Measurements from ENCODE around the gene PLXNA3. TPM values are rescaled to one million over a fixed set of nuclear protein-coding genes. Genes with fewer than 3 reads are reported as not detected.

Gene PLXNA3
- polyA plus RNA-seq, 3 donors: 0.02 to 10.9 TPM; not detected in 1

DNA sequence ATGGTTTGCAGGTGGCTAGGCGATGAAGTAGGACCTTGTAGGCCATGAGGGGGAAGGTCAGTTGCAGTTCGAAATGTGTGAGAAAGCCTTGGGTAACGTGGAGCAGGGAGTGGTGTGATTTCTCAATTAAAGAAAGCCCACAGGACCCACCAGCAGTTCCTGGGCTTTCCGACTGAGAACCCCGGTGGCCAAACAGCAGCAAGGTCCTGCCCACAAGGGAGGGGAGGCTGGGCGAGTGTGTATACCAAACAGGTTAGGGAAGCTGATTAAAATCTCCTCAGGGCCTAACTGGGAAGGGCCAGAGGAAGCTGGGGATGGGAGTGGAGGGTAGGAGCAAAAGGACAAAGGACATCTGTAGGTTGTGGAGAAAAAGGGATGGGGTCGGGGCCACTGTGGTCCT lies 27.2 kb upstream of the PLXNA3 start:
- 0% methylated on average over 4 of the region's 7 CpGs for WGBS (ENCODE audit: insufficient coverage)
- peaks cover 45% of the 10 kb centered on the region for H3K4me1 Mint-ChIP-seq
- H3K79me2 ChIP-seq (ENCODE audit: insufficient read depth, low read length): peaks cover 43% of the 10 kb centered on the region
- H3K36me3 Mint-ChIP-seq: peaks cover 33 to 37% of the 10 kb centered on the region in 2 donors
- H3K4me3 ChIP-seq (replicated peaks in 1 of 3; ENCODE audit: low read depth in 2 of 3, low read length in 3 of 3): peak overlapping the region in 2 of 3 experiments; percentile 24 to 87
- no peaks in the 10 kb centered on the region for H3K9me3 ChIP-seq (replicated peaks in 1 of 2; ENCODE audit: control insufficient read depth in 1 of 2, insufficient read depth in 1 of 2, low read length in 2 of 2)
- H3K27ac Mint-ChIP-seq: peak overlapping the region; percentile 90 to 99 (median 95)
- no peak overlapping the region for H2AFZ ChIP-seq (ENCODE audit: insufficient read depth, low read depth, low read length, poor library complexity, severe bottlenecking)
- peak overlapping the region; percentile 82 for H3K4me2 ChIP-seq (replicated peaks; ENCODE audit: extremely low read depth, low read length, poor library complexity, severe bottlenecking)
- DNase-seq: peak; percentile 49 to 89 (median 60)
- H3K27me3 Mint-ChIP-seq (ENCODE audit: low read depth in 3 of 3): peaks cover 0 to 11% (median 2%) of the 10 kb centered on the region in 3 donors
- intact Hi-C loops (cut with micrococcal nuclease): no loop called here
- H3K27me3 ChIP-seq (ENCODE audit: control insufficient read depth in 2 of 2, insufficient read depth in 2 of 2, low read length in 2 of 2): no peaks in the 10 kb centered on the region
- peak overlapping the region; percentile 78 to 92 for H3K27ac ChIP-seq (ENCODE audit: low read depth in 1 of 2, low read length in 2 of 2)
- H4K20me1 ChIP-seq (ENCODE audit: insufficient read depth, low read length): no peaks in the 10 kb centered on the region
- TF ChIP-seq, protein P1, sequence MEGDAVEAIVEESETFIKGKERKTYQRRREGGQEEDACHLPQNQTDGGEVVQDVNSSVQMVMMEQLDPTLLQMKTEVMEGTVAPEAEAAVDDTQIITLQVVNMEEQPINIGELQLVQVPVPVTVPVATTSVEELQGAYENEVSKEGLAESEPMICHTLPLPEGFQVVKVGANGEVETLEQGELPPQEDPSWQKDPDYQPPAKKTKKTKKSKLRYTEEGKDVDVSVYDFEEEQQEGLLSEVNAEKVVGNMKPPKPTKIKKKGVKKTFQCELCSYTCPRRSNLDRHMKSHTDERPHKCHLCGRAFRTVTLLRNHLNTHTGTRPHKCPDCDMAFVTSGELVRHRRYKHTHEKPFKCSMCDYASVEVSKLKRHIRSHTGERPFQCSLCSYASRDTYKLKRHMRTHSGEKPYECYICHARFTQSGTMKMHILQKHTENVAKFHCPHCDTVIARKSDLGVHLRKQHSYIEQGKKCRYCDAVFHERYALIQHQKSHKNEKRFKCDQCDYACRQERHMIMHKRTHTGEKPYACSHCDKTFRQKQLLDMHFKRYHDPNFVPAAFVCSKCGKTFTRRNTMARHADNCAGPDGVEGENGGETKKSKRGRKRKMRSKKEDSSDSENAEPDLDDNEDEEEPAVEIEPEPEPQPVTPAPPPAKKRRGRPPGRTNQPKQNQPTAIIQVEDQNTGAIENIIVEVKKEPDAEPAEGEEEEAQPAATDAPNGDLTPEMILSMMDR (IDR thresholded peaks at IDR 0.05): no peak
- H3K9me3 Mint-ChIP-seq: peaks cover 0 to 22% (median 5%) of the 10 kb centered on the region in 7 donors
- H3K9ac ChIP-seq (ENCODE audit: insufficient read depth, low read length, poor library complexity, severe bottlenecking): peak overlapping the region; percentile 55
- peaks cover 47 to 55% of the 10 kb centered on the region in 2 donors for H3K4me1 ChIP-seq (ENCODE audit: control insufficient read depth in 1 of 2, insufficient read depth in 2 of 2, low read length in 2 of 2)
- H3K4me3 Mint-ChIP-seq: peak overlapping the region; percentile 74 to 91
- peaks cover 35 to 39% of the 10 kb centered on the region in 2 donors for H3K36me3 ChIP-seq (replicated peaks in 1 of 2; ENCODE audit: control insufficient read depth in 1 of 2, insufficient read depth in 2 of 2, low read length in 2 of 2)

DNA sequence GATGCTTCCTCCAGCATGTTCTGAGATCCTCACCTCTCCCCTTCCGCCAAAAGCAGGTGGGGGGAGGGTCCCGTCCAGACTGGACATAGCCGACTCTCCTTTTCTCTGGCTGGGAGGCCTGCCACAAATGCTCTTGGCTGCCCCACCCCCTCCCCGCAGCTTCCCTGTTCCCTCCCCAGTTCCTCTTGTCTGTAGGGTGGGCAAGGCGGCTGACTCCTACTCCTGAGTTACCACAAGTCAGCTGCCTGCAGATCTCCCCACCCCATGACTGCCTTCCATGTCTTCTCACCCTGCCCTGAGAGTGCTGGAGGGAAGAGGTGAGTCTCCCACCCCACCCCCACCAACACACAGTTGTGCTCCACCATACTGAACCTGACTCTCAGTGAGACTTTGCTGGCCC lies 26.7 kb upstream of the PLXNA3 start:
- H3K36me3 ChIP-seq (replicated peaks in 1 of 2; ENCODE audit: control insufficient read depth in 1 of 2, insufficient read depth in 2 of 2, low read length in 2 of 2): peaks cover 37 to 41% of the 10 kb centered on the region in 2 donors
- Mint-ChIP-seq H3K27ac (peak overlapping the region; percentile 90 to 99 (median 95)), H3K4me1 (peaks cover 50% of the 10 kb centered on the region), H3K36me3 (peaks cover 37 to 39% of the 10 kb centered on the region in 2 donors), H3K4me3 (peak overlapping the region; percentile 74 to 91), H3K27me3 (ENCODE audit: low read depth in 3 of 3) (peaks cover 0 to 11% (median 2%) of the 10 kb centered on the region in 3 donors), H3K9me3 (peaks cover 0 to 24% (median 8%) of the 10 kb centered on the region in 7 donors)
- H3K27ac ChIP-seq (ENCODE audit: low read depth in 1 of 2, low read length in 2 of 2): peak overlapping the region; percentile 78 to 92
- peak; percentile 58 to 83 (median 77) for DNase-seq
- intact Hi-C loops (cut with micrococcal nuclease): no loop called here
- H2AFZ ChIP-seq (ENCODE audit: insufficient read depth, low read depth, low read length, poor library complexity, severe bottlenecking): no peak overlapping the region
- TF ChIP-seq, protein P1 (IDR thresholded peaks at IDR 0.05): no peak
- WGBS (ENCODE audit: insufficient coverage): no CpG with 5 or more reads among the region's 5 CpGs
- H3K79me2 ChIP-seq (ENCODE audit: insufficient read depth, low read length): peaks cover 43% of the 10 kb centered on the region
- H3K4me2 ChIP-seq (replicated peaks; ENCODE audit: extremely low read depth, low read length, poor library complexity, severe bottlenecking): peak overlapping the region; percentile 82
- H3K9ac ChIP-seq (ENCODE audit: insufficient read depth, low read length, poor library complexity, severe bottlenecking): peak overlapping the region; percentile 55
- H3K4me3 ChIP-seq (replicated peaks in 1 of 3; ENCODE audit: low read depth in 2 of 3, low read length in 3 of 3): peak overlapping the region in 2 of 3 experiments; percentile 24 to 87
- no peaks in the 10 kb centered on the region for H4K20me1 ChIP-seq (ENCODE audit: insufficient read depth, low read length)
- H3K27me3 ChIP-seq (ENCODE audit: control insufficient read depth in 2 of 2, insufficient read depth in 2 of 2, low read length in 2 of 2): no peaks in the 10 kb centered on the region
- peaks cover 51 to 59% of the 10 kb centered on the region in 2 donors for H3K4me1 ChIP-seq (ENCODE audit: control insufficient read depth in 1 of 2, insufficient read depth in 2 of 2, low read length in 2 of 2)
- no peaks in the 10 kb centered on the region for H3K9me3 ChIP-seq (replicated peaks in 1 of 2; ENCODE audit: control insufficient read depth in 1 of 2, insufficient read depth in 1 of 2, low read length in 2 of 2)

Data from CD14-positive monocyte (primary cell).